Osteoblast (primary cell): ENCODE measurements around the gene VWA5B2. TPM values are rescaled to one million over a fixed set of nuclear protein-coding genes. Genes with fewer than 3 reads are reported as not detected.

Source experiments
- DNase-seq: peaks from one replicate; pipeline ENCODE4 v3.0.0; 2011; ENCODE audit warnings: low spot score, mixed read lengths; ENCODE audit not compliant: insufficient read length; ENCODE audit errors: missing footprints
- H2AFZ ChIP-seq: 2 replicates; pipeline ENCODE4 v1.6.0; 2011; ENCODE audit warnings: mild to moderate bottlenecking, low read length
- H3K27ac ChIP-seq: 2 replicates; pipeline ENCODE4 v1.5.1; 2011; ENCODE audit warnings: mild to moderate bottlenecking, low read depth, low read length, moderate library complexity
- H3K27me3 ChIP-seq: 2 replicates; pipeline ENCODE4 v1.6.0; 2012; ENCODE audit warnings: mild to moderate bottlenecking, control low read depth, inconsistent platforms, low read length, moderate library complexity; ENCODE audit not compliant: insufficient read depth
- H3K36me3 ChIP-seq: 2 replicates; pipeline ENCODE4 v1.5.1; 2011; ENCODE audit warnings: mild to moderate bottlenecking, low read length, control low read depth, moderate library complexity; ENCODE audit not compliant: insufficient read depth
- H3K4me1 ChIP-seq: 2 replicates; pipeline ENCODE4 v1.5.1; 2011; ENCODE audit warnings: mild to moderate bottlenecking, low read length, control low read depth, moderate library complexity; ENCODE audit not compliant: insufficient read depth
- H3K4me2 ChIP-seq: 2 replicates; pipeline ENCODE4 v1.6.0; 2011; ENCODE audit warnings: mild to moderate bottlenecking, low read length; ENCODE audit not compliant: insufficient read depth
- H3K4me3 ChIP-seq: fragments of 200-600 bp; sonication (generic); 3 replicates; pipeline ENCODE4 v1.5.1; 2012; ENCODE audit warnings: mild to moderate bottlenecking, low read length, inconsistent platforms; ENCODE audit not compliant: insufficient read depth
- H3K79me2 ChIP-seq: 2 replicates; pipeline ENCODE4 v1.6.0; 2012; ENCODE audit warnings: mild to moderate bottlenecking, low read length, control low read depth, inconsistent platforms; ENCODE audit not compliant: insufficient read depth
- H3K9me3 ChIP-seq: 2 replicates; pipeline ENCODE4 v1.5.1; 2011; ENCODE audit warnings: low read depth, low read length, control low read depth
- H4K20me1 ChIP-seq: 2 replicates; pipeline ENCODE4 v1.6.0; 2012; ENCODE audit warnings: mild to moderate bottlenecking, low read length, control low read depth; ENCODE audit not compliant: insufficient read depth
- CTCF ChIP-seq: IDR thresholded peaks from 2 replicates; pipeline ENCODE4 v1.5.1; 2011; ENCODE audit warnings: mild to moderate bottlenecking, low read depth, low read length, moderate library complexity; ENCODE audit errors: extremely low read depth
- total RNA-seq: library from RNA; depleted of rRNA; stranded (reverse); fragments of >200 nt; gene quantifications from 2 replicates; pipeline ENCODE4 v1.2.3, GENCODE V29; 2012

The VWA5B2 gene
- total RNA-seq, 1 donor = not detected

- Histone ChIP-seq H3K79me2 (peaks cover 63% of the 10 kb centered on the region), H3K9me3 (no peaks in the 10 kb centered on the region), H3K36me3 (peaks cover 83% of the 10 kb centered on the region), H3K27ac (peak overlapping the region; percentile 82), H3K4me3 (peak overlapping the region; percentile 87), H4K20me1 (peaks cover 38% of the 10 kb centered on the region), H3K4me1 (peaks cover 20% of the 10 kb centered on the region), H2AFZ (no peak overlapping the region), H3K27me3 (no peaks in the 10 kb centered on the region), H3K4me2 (peak overlapping the region; percentile 81)
- peak; percentile 72 for DNase-seq
- no peak for TF ChIP-seq CTCF
Observed at GRCh38 chr3:184186902-184187207, 42.5 kb upstream of the VWA5B2 start.

GRCh38 chr3:184188080-184188479 lies 41.3 kb upstream of the VWA5B2 start:
- Histone ChIP-seq H3K79me2 (peaks cover 54% of the 10 kb centered on the region), H3K27ac (no peak overlapping the region), H2AFZ (no peak overlapping the region), H3K36me3 (peaks cover 83% of the 10 kb centered on the region), H3K9me3 (no peaks in the 10 kb centered on the region), H3K4me2 (peak overlapping the region; percentile 81), H3K27me3 (no peaks in the 10 kb centered on the region), H3K4me1 (peaks cover 20% of the 10 kb centered on the region), H3K4me3 (no peak overlapping the region), H4K20me1 (peaks cover 35% of the 10 kb centered on the region)
- DNase-seq = no peak
- no peak for TF ChIP-seq CTCF

GRCh38 chr3:184189421-184189820 lies 40.0 kb upstream of the VWA5B2 start:
- Histone ChIP-seq H3K27me3 (no peaks in the 10 kb centered on the region), H3K27ac (no peak overlapping the region), H3K4me1 (peaks cover 20% of the 10 kb centered on the region), H3K4me2 (no peak overlapping the region), H3K79me2 (peaks cover 49% of the 10 kb centered on the region), H3K9me3 (no peaks in the 10 kb centered on the region), H2AFZ (no peak overlapping the region), H3K4me3 (no peak overlapping the region), H4K20me1 (peaks cover 35% of the 10 kb centered on the region), H3K36me3 (peaks cover 82% of the 10 kb centered on the region)
- no peak for TF ChIP-seq CTCF
- DNase-seq = no peak

- Histone ChIP-seq H3K27me3 (no peaks in the 10 kb centered on the region), H3K36me3 (peaks cover 85% of the 10 kb centered on the region), H3K4me3 (no peak overlapping the region)
Observed at GRCh38 chr3:184192889-184193288, 36.5 kb upstream of the VWA5B2 start.

More at GRCh38 chr3:184192889-184193288, 36.5 kb upstream of the VWA5B2 start:
- DNase-seq = peak; percentile 44
- no peak overlapping the region for H3K27ac ChIP-seq
- H2AFZ ChIP-seq = no peak overlapping the region
- peaks cover 31% of the 10 kb centered on the region for H3K79me2 ChIP-seq
- no peak overlapping the region for H3K4me2 ChIP-seq
- TF ChIP-seq CTCF = no peak
- peaks cover 24% of the 10 kb centered on the region for H4K20me1 ChIP-seq
- H3K4me1 ChIP-seq = no peaks in the 10 kb centered on the region
- no peaks in the 10 kb centered on the region for H3K9me3 ChIP-seq
